ENCODE results near the gene BRI3. TPM values are rescaled to one million over a fixed set of nuclear protein-coding genes. Genes with fewer than 3 reads are reported as not detected.

BRI3 gene
- total and polyA plus RNA-seq, 2 donors (not counting 1 experiment from before 2014, with no cell fraction given): 104 to 172 TPM

GRCh38 chr7:98280296-98280695 lies 1.2 kb upstream of the BRI3 start:
- H2AFZ ChIP-seq (ENCODE audit: low read length): no peak overlapping the region
- H3K4me3 ChIP-seq (replicated peaks in 1 of 4; ENCODE audit: control extremely low read depth in 1 of 4, insufficient read depth in 1 of 4, low read depth in 3 of 4, low read length in 4 of 4): peak overlapping the region in 2 of 4 experiments; percentile 49 to 57
- peaks cover 16% of the 10 kb centered on the region for H3K4me1 ChIP-seq (ENCODE audit: control insufficient read depth, extremely low read depth, insufficient read depth, low read length)
- DNase-seq (ENCODE audit: low read depth in 2 of 2): no peak
- peaks cover 5% of the 10 kb centered on the region for H3K36me3 ChIP-seq (ENCODE audit: control insufficient read depth, insufficient read depth, low read length)
- H3K79me2 ChIP-seq (ENCODE audit: control insufficient read depth, insufficient read depth, low read length): peaks cover 35% of the 10 kb centered on the region
- no peaks in the 10 kb centered on the region for H4K20me1 ChIP-seq (ENCODE audit: control insufficient read depth, extremely low read depth, insufficient read depth, low read length)
- no peak overlapping the region for H3K4me2 ChIP-seq (ENCODE audit: extremely low read depth, insufficient read depth, low read length)
- H3K9ac ChIP-seq (ENCODE audit: insufficient read depth, low read length): no peak overlapping the region
- no peak overlapping the region for H3K27ac ChIP-seq (ENCODE audit: insufficient read depth, low read length)
- no peaks in the 10 kb centered on the region for H3K27me3 ChIP-seq (ENCODE audit: control insufficient read depth, insufficient read depth, low read length)
- no peaks in the 10 kb centered on the region for H3K9me3 ChIP-seq (ENCODE audit: control insufficient read depth, insufficient read depth, low read depth, low read length)
- TF ChIP-seq EZH2 (IDR thresholded peaks at IDR 0.05; ENCODE audit: low read length, missing control alignments): no peak
- TF ChIP-seq, protein P1, sequence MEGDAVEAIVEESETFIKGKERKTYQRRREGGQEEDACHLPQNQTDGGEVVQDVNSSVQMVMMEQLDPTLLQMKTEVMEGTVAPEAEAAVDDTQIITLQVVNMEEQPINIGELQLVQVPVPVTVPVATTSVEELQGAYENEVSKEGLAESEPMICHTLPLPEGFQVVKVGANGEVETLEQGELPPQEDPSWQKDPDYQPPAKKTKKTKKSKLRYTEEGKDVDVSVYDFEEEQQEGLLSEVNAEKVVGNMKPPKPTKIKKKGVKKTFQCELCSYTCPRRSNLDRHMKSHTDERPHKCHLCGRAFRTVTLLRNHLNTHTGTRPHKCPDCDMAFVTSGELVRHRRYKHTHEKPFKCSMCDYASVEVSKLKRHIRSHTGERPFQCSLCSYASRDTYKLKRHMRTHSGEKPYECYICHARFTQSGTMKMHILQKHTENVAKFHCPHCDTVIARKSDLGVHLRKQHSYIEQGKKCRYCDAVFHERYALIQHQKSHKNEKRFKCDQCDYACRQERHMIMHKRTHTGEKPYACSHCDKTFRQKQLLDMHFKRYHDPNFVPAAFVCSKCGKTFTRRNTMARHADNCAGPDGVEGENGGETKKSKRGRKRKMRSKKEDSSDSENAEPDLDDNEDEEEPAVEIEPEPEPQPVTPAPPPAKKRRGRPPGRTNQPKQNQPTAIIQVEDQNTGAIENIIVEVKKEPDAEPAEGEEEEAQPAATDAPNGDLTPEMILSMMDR (conservative IDR thresholded peaks at IDR 0.05 in 1 of 2, IDR thresholded peaks at IDR 0.05 in 1 of 2; ENCODE audit: low read depth in 1 of 2, low read length in 2 of 2): no peak

DNA sequence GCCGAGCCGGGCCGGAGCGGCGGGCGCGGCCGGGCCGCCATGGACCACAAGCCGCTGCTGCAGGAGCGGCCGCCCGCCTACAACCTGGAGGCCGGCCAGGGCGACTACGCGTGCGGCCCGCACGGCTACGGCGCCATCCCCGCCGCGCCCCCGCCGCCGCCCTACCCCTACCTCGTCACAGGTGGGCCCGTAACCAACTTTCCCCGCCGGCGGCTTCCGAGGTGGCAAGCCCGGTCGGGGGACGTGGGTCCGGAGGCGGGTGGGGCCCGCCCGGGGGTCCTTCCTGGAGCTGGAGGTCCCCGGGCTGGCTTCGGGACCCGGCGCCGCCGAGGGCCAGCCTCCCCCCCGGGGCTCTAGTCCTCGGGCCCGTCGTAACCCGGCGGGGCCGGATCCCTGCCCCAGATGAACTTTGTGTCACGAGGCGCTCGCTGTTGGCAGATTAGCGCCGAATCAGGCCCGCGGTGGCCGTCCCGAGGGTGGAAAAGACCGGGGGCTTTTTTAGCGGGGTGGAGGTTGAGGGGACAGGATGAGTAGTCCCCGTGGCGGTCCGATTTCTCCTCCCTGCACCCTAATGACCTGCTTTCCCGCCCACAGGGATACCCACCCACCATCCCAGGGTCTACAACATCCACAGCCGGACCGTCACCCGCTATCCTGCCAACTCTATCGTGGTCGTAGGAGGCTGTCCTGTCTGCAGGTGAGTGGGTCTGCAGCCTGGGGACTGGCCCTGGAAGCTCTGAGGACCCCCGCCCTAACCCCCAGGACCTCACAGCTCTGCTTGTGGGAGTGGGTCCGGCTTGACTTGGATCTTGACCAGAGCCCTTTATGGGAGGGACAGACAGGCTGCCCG lies 496 bp downstream of the BRI3 start:
- Histone ChIP-seq H3K27me3 (ENCODE audit: control insufficient read depth, insufficient read depth, low read length) (no peaks in the 10 kb centered on the region), H3K79me2 (ENCODE audit: control insufficient read depth, insufficient read depth, low read length) (peaks cover 52% of the 10 kb centered on the region), H3K36me3 (ENCODE audit: control insufficient read depth, insufficient read depth, low read length) (peaks cover 11% of the 10 kb centered on the region), H3K9me3 (ENCODE audit: control insufficient read depth, insufficient read depth, low read depth, low read length) (no peaks in the 10 kb centered on the region), H3K4me3 (replicated peaks in 1 of 4; ENCODE audit: control extremely low read depth in 1 of 4, insufficient read depth in 1 of 4, low read depth in 3 of 4, low read length in 4 of 4) (peak overlapping the region; percentile 52 to 98 (median 73)), H3K4me2 (ENCODE audit: extremely low read depth, insufficient read depth, low read length) (peak overlapping the region; percentile 91), H2AFZ (ENCODE audit: low read length) (no peak overlapping the region), H3K27ac (ENCODE audit: insufficient read depth, low read length) (peak overlapping the region; percentile 88), H3K4me1 (ENCODE audit: control insufficient read depth, extremely low read depth, insufficient read depth, low read length) (peaks cover 28% of the 10 kb centered on the region), H4K20me1 (ENCODE audit: control insufficient read depth, extremely low read depth, insufficient read depth, low read length) (no peaks in the 10 kb centered on the region), H3K9ac (ENCODE audit: insufficient read depth, low read length) (peak overlapping the region; percentile 93)
- TF ChIP-seq, protein P1 (conservative IDR thresholded peaks at IDR 0.05 in 1 of 2, IDR thresholded peaks at IDR 0.05 in 1 of 2; ENCODE audit: low read depth in 1 of 2, low read length in 2 of 2): no peak
- TF ChIP-seq EZH2 (IDR thresholded peaks at IDR 0.05; ENCODE audit: low read length, missing control alignments): no peak
- DNase-seq (ENCODE audit: low read depth in 2 of 2): no peak

- peak overlapping the region; percentile 93 for H3K9ac ChIP-seq (ENCODE audit: insufficient read depth, low read length)
- H3K4me1 ChIP-seq (ENCODE audit: control insufficient read depth, extremely low read depth, insufficient read depth, low read length): peaks cover 28% of the 10 kb centered on the region
- H3K4me3 ChIP-seq (replicated peaks in 1 of 4; ENCODE audit: control extremely low read depth in 1 of 4, insufficient read depth in 1 of 4, low read depth in 3 of 4, low read length in 4 of 4): peak overlapping the region; percentile 52 to 98 (median 73)
- H3K36me3 ChIP-seq (ENCODE audit: control insufficient read depth, insufficient read depth, low read length): peaks cover 11% of the 10 kb centered on the region
- no peak overlapping the region for H2AFZ ChIP-seq (ENCODE audit: low read length)
- peak overlapping the region; percentile 88 for H3K27ac ChIP-seq (ENCODE audit: insufficient read depth, low read length)
- TF ChIP-seq, protein P1 (conservative IDR thresholded peaks at IDR 0.05 in 1 of 2, IDR thresholded peaks at IDR 0.05 in 1 of 2; ENCODE audit: low read depth in 1 of 2, low read length in 2 of 2): no peak
- no peak for TF ChIP-seq EZH2 (IDR thresholded peaks at IDR 0.05; ENCODE audit: low read length, missing control alignments)
- no peaks in the 10 kb centered on the region for H4K20me1 ChIP-seq (ENCODE audit: control insufficient read depth, extremely low read depth, insufficient read depth, low read length)
- no peaks in the 10 kb centered on the region for H3K27me3 ChIP-seq (ENCODE audit: control insufficient read depth, insufficient read depth, low read length)
- H3K9me3 ChIP-seq (ENCODE audit: control insufficient read depth, insufficient read depth, low read depth, low read length): no peaks in the 10 kb centered on the region
- peak in 1 of 2 donors; percentile 14 for DNase-seq (ENCODE audit: low read depth in 2 of 2)
- peak overlapping the region; percentile 91 for H3K4me2 ChIP-seq (ENCODE audit: extremely low read depth, insufficient read depth, low read length)
- peaks cover 60% of the 10 kb centered on the region for H3K79me2 ChIP-seq (ENCODE audit: control insufficient read depth, insufficient read depth, low read length)
Observed at GRCh38 chr7:98282703-98283102, 1.2 kb downstream of the BRI3 start.
